AG04450 (cell line): ENCODE measurements around the gene PDK2. TPM values are rescaled to one million over a fixed set of nuclear protein-coding genes. Genes with fewer than 3 reads are reported as not detected.
A peak's percentile ranks its signal among the peaks of the same experiment; 100 is the strongest.

Experiments
- CTCF ChIA-PET: fragments of 300-600, 350-600 bp; formaldehyde crosslinking; extraction: SDS; loops from one replicate; lab custom pipeline; 2022; ENCODE audit warnings: antibody characterized with exemption, inconsistent platforms; lab: Charles Lee
- POLR2A ChIA-PET: fragments of 350-600 bp; formaldehyde crosslinking; extraction: SDS; loops from one replicate; lab custom pipeline; 2021; ENCODE audit warnings: antibody characterized with exemption, inconsistent platforms; lab: Yijun Ruan, JAX
- DNase-seq: peaks from one replicate; pipeline ENCODE4 v3.0.0-alpha.2; 2011; ENCODE audit warnings: low read depth, low spot score
- H3K27ac ChIP-seq: one replicate; pipeline ENCODE4 v1.5.1; 2012; ENCODE audit warnings: low read depth, low read length, control low read depth
- H3K27me3 ChIP-seq: one replicate; pipeline ENCODE4 v1.6.0; 2012; ENCODE audit warnings: low read length; ENCODE audit not compliant: control insufficient read depth, insufficient read depth
- H3K4me3 ChIP-seq: 2 replicates; pipeline ENCODE4 v1.5.1; 2011; ENCODE audit warnings: mild to moderate bottlenecking, low read depth, low read length, control low read depth
- H3K9me3 ChIP-seq: 2 replicates; pipeline ENCODE4 v1.5.1; 2012; ENCODE audit warnings: low read length; ENCODE audit not compliant: control insufficient read depth, insufficient read depth
- polyA plus RNA-seq: library from polyadenylated mRNA; depleted of rRNA; stranded (reverse); fragments of >200 nt; gene quantifications from 2 replicates; pipeline ENCODE4 v1.2.3, GENCODE V29; 2011
- TF ChIP-seq, protein P1 (sequence below): IDR thresholded peaks from 2 replicates; pipeline ENCODE4 v1.5.1; 2011; ENCODE audit warnings: low read depth, low read length, control low read depth, inconsistent platforms

Gene PDK2
- polyA plus RNA-seq, 1 experiment, result 62.4 TPM

DNA sequence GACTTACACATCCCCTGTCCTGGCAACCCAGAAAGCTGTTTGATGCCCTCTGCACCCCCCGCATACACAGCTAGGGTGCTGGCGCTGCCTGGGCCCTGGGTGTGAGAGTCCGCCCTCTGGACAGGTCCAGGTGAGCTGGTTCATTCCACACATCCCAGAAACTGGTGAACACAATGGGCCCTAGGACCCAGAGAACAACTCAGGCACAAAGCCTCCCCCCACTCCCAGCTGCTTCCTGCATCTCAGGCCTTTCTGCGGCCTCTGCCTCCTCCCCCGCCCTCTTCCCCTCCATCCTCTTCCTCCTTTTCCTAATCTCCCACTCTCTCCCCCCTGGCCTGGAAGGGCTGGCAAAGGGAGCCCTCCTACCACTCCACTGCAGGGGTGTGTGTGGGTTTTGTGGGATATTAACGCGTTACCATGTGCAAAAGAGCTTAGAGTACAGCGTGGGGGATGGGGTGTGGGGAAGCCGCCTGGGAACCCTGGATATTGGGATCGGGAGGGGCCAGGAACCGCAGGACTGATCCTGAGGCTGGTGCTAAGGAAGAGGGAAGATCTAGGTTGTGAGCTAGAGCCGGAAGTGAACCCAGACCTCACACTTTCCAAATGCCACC lies 56.9 kb downstream of the PDK2 start:
- H3K27ac ChIP-seq, result peak overlapping the region; percentile 57
- H3K27me3 ChIP-seq, result no peaks in the 10 kb centered on the region
- peak overlapping the region; percentile 69 for H3K4me3 ChIP-seq
- ChIA-PET POLR2A (interaction anchor here (0.6 to 2.3 kb wide), 10 partner anchors 9 to 714 kb away, joined by 3 to 15 read pairs (median 5); partner anchors contain the start of genes COL1A1 and TOB1), CTCF (interaction anchor here (0.6 to 3.5 kb wide), 15 partner anchors 9 to 210 kb away, joined by 3 to 37 read pairs (median 3); no protein-coding TSS in a partner anchor)
- H3K9me3 ChIP-seq, result no peaks in the 10 kb centered on the region; the same call in 1 of the 2 replicates
- DNase-seq, result no peak
- TF ChIP-seq, protein P1, sequence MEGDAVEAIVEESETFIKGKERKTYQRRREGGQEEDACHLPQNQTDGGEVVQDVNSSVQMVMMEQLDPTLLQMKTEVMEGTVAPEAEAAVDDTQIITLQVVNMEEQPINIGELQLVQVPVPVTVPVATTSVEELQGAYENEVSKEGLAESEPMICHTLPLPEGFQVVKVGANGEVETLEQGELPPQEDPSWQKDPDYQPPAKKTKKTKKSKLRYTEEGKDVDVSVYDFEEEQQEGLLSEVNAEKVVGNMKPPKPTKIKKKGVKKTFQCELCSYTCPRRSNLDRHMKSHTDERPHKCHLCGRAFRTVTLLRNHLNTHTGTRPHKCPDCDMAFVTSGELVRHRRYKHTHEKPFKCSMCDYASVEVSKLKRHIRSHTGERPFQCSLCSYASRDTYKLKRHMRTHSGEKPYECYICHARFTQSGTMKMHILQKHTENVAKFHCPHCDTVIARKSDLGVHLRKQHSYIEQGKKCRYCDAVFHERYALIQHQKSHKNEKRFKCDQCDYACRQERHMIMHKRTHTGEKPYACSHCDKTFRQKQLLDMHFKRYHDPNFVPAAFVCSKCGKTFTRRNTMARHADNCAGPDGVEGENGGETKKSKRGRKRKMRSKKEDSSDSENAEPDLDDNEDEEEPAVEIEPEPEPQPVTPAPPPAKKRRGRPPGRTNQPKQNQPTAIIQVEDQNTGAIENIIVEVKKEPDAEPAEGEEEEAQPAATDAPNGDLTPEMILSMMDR, result no peak

DNA sequence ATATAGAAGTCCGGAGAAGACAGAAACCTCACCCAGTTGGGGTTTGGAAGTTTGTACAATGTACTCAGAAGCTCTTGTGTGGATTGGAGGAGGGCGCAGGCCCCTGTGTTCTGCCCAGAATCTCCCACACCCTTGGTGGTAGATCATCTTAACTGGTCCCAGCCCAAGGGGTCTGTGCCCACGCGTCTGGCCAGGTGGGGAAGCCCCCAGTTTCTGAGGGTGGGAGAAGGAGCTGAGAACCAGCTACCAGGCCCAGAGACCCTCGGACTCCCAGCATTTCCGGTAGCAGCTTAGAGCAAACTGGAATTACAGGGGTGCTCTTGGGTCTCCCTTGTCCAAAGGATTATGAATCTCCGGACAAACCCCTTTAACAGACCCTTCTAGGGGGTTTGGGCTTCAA lies 57.6 kb downstream of the PDK2 start:
- Histone ChIP-seq H3K9me3 (no peaks in the 10 kb centered on the region; the same call in 1 of the 2 replicates), H3K4me3 (no peak overlapping the region), H3K27me3 (no peaks in the 10 kb centered on the region), H3K27ac (peak overlapping the region; percentile 21)
- ChIA-PET POLR2A (interaction anchor here (1.3 to 2.3 kb wide), 4 partner anchors 9 to 29 kb away, joined by 3 to 12 read pairs (median 5); no protein-coding TSS in a partner anchor), CTCF (interaction anchor here (0.6 to 3.5 kb wide), 9 partner anchors 9 to 209 kb away, joined by 3 to 37 read pairs (median 3); no protein-coding TSS in a partner anchor)
- TF ChIP-seq, protein P1, result no peak
- no peak for DNase-seq

DNA sequence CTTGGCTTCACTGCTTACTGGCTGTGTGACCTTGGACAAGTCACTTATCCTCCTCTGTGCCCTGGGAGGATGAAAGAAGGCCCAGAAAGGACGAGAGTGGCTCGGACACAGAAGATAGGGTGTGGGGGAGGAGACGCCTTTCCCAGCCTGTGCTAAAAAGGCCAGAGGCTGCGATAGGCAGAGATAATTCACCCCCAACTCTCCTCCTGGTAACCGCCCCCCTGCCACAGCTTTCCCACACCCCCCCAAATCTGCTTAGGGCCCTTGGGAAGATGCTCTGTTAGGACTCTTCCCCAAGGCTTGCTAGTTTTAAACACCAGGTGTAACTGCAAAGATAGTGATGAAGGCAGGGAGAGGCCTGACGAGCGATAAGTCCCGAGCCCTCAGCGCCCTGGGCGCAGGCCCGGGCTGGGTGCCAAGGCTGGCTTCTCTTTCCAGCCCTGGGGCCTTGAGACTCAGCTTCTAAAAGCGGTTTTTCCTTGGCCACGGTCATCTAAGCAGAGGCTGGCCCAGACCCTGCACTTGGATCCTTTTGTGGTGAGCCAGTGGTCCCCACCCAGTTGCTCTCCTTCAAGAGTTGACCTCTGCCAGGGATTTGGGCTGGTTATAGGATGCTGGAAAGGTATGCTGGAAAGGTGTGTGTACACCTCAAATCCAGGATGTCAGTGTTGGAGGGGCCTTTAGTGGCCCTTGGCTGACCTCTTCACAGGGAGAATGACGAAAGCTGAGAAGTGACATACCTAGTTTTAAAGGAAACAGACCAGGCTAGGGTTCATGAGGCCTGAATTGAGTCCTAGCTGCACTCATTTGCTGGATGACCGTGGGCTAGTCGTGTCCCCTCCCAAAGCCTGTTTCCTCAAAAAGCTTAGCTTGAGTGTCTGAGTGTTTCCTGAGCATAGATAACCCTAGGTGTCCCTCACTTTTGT lies 58.8 kb downstream of the PDK2 start:
- TF ChIP-seq, protein P1, result no peak
- H3K27me3 ChIP-seq, result no peaks in the 10 kb centered on the region
- no peaks in the 10 kb centered on the region; the same call in 1 of the 2 replicates for H3K9me3 ChIP-seq
- no peak for DNase-seq
- ChIA-PET CTCF (interaction anchor here (3.1 to 3.5 kb wide), 2 partner anchors 8 to 15 kb away, joined by 11 to 37 read pairs; no protein-coding TSS in a partner anchor), POLR2A (no interaction called here)
- no peak overlapping the region for H3K4me3 ChIP-seq
- H3K27ac ChIP-seq, result peak overlapping the region; percentile 11

- ChIA-PET CTCF (interaction anchor here (0.7 kb wide), 1 partner anchor 149 kb away, joined by 3 read pairs; no protein-coding TSS in a partner anchor), POLR2A (no interaction called here)
- no peak overlapping the region for H3K4me3 ChIP-seq
- TF ChIP-seq, protein P1, result no peak
- no peaks in the 10 kb centered on the region for H3K27me3 ChIP-seq
- H3K9me3 ChIP-seq, result no peaks in the 10 kb centered on the region
- no peak for DNase-seq
- no peak overlapping the region for H3K27ac ChIP-seq
Measured at GRCh38 chr17:50154604-50155003, 59.5 kb downstream of the PDK2 start.
